NCI-H510A (cell line): ENCODE measurements around the gene MAP3K7CL.

ENCODE experiments used
- DNase-seq: peaks from one replicate; lab custom pipeline; 2025; lab: John Stamatoyannopoulos, UW

Gene MAP3K7CL

GRCh38 chr21:29130270-29130969 lies at the start of gene MAP3K7CL:
MAP3K7CL (plus strand) TSS chr21:29130644; CDS start chr21:29133345, 2,701 bp downstream.
- DNase-seq: no peak

- DNase-seq: no peak
Measured at GRCh38 chr21:29082046-29082815, 48.2 kb upstream of the MAP3K7CL start.

GRCh38 chr21:29083306-29083705 lies 47.1 kb upstream of the MAP3K7CL start:
- DNase-seq: no peak

GRCh38 chr21:29084372-29084771 lies 46.1 kb upstream of the MAP3K7CL start:
- no peak for DNase-seq

GRCh38 chr21:29085106-29085752 lies 45.2 kb upstream of the MAP3K7CL start:
- no peak for DNase-seq

GRCh38 chr21:29091033-29091432 lies 39.4 kb upstream of the MAP3K7CL start:
- no peak for DNase-seq

GRCh38 chr21:29092102-29092959 lies 38.1 kb upstream of the MAP3K7CL start:
- DNase-seq: no peak

GRCh38 chr21:29096218-29097015 lies 34.0 kb upstream of the MAP3K7CL start:
- DNase-seq: no peak

GRCh38 chr21:29098156-29098555 lies 32.3 kb upstream of the MAP3K7CL start:
- DNase-seq: no peak

GRCh38 chr21:29102791-29103257 lies 27.6 kb upstream of the MAP3K7CL start:
- no peak for DNase-seq

- DNase-seq: peak; percentile 66
Measured at GRCh38 chr21:29104239-29104708, 26.2 kb upstream of the MAP3K7CL start.

GRCh38 chr21:29105218-29105617 lies 25.2 kb upstream of the MAP3K7CL start:
- no peak for DNase-seq

GRCh38 chr21:29114765-29115500 lies 15.5 kb upstream of the MAP3K7CL start:
- no peak for DNase-seq

GRCh38 chr21:29115899-29116298 lies 14.5 kb upstream of the MAP3K7CL start:
- no peak for DNase-seq

- no peak for DNase-seq
Measured at GRCh38 chr21:29117372-29117955, 13.0 kb upstream of the MAP3K7CL start.

- no peak for DNase-seq
Measured at GRCh38 chr21:29121759-29122158, 8.7 kb upstream of the MAP3K7CL start.

- no peak for DNase-seq
Measured at GRCh38 chr21:29124645-29125044, 5.8 kb upstream of the MAP3K7CL start.

GRCh38 chr21:29125191-29125590 lies 5.3 kb upstream of the MAP3K7CL start:
- no peak for DNase-seq

- no peak for DNase-seq
Measured at GRCh38 chr21:29125979-29126378, 4.5 kb upstream of the MAP3K7CL start.

- no peak for DNase-seq
Measured at GRCh38 chr21:29133241-29133640, 2.8 kb downstream of the MAP3K7CL start.
